GM19395 (cell line): ENCODE measurements around the gene FCRL6.

ENCODE experiments used
- ATAC-seq: cut with Tn5 transposase; IDR thresholded peaks from one replicate; pipeline ENCODE4 v1.9.1; 2021; ENCODE audit warnings: mild to moderate bottlenecking, moderate library complexity; ENCODE audit not compliant: unreplicated experiment

Gene FCRL6

GRCh38 chr1:159831412-159832141 is 29.4 kb downstream of the FCRL6 start:
- no peak for ATAC-seq

GRCh38 chr1:159832309-159832708 is 30.1 kb downstream of the FCRL6 start:
- no peak for ATAC-seq

GRCh38 chr1:159835356-159835755 is 33.2 kb downstream of the FCRL6 start:
- ATAC-seq = no peak

GRCh38 chr1:159835862-159836525 is 33.8 kb downstream of the FCRL6 start:
- no peak for ATAC-seq

- ATAC-seq = peak; percentile 82
Measured at GRCh38 chr1:159838715-159839114, 36.6 kb downstream of the FCRL6 start.

GRCh38 chr1:159839116-159839849 is 37.1 kb downstream of the FCRL6 start:
- ATAC-seq = peak; percentile 76

- no peak for ATAC-seq
Measured at GRCh38 chr1:159841749-159842148, 39.6 kb downstream of the FCRL6 start.

GRCh38 chr1:159843459-159843858 is 41.3 kb downstream of the FCRL6 start:
- no peak for ATAC-seq

- ATAC-seq = no peak
Measured at GRCh38 chr1:159845751-159846629, 43.8 kb downstream of the FCRL6 start.

- ATAC-seq = no peak
Measured at GRCh38 chr1:159847231-159847630, 45.1 kb downstream of the FCRL6 start.

- no peak for ATAC-seq
Measured at GRCh38 chr1:159848326-159848725, 46.2 kb downstream of the FCRL6 start.

GRCh38 chr1:159849626-159850366 is 47.6 kb downstream of the FCRL6 start:
- ATAC-seq = no peak

GRCh38 chr1:159851407-159851806 is 49.2 kb downstream of the FCRL6 start:
- no peak for ATAC-seq

- no peak for ATAC-seq
Measured at GRCh38 chr1:159853417-159854115, 51.4 kb downstream of the FCRL6 start.

GRCh38 chr1:159854116-159854692 is 52.0 kb downstream of the FCRL6 start:
- ATAC-seq = no peak

GRCh38 chr1:159854693-159855192 is 52.6 kb downstream of the FCRL6 start:
- peak; percentile 89 for ATAC-seq

GRCh38 chr1:159855709-159856108 is 53.5 kb downstream of the FCRL6 start:
- ATAC-seq = no peak

- ATAC-seq = no peak
Measured at GRCh38 chr1:159856576-159856975, 54.4 kb downstream of the FCRL6 start.

- no peak for ATAC-seq
Measured at GRCh38 chr1:159857889-159858288, 55.7 kb downstream of the FCRL6 start.
